HG02642 (cell line): ENCODE measurements around the gene ITPR1.

Experiments
- ATAC-seq: cut with Tn5 transposase; IDR thresholded peaks from one replicate; pipeline ENCODE4 v1.9.1; 2021; ENCODE audit warnings: mild to moderate bottlenecking; ENCODE audit not compliant: unreplicated experiment, poor library complexity

ITPR1 gene

DNA sequence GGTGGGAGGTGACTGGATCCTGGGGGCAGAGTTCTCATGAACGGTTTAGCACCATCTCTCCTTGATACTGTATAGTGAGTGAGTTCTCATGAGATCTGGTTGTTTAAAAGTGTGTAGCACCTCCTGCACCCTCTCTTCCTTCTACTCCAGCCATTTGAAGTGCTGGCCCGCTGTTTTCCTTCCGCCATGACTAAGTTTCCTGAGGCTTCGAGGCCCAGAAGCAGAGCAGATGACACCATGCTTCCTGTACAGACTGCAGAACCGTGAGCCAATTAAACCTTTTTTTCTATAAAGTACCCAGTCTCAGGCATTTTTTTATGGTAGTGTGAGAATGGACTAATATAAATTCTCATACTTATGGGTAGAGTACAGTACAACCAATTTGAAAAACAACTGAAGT, 362.5 kb downstream of the ITPR1 start:
- no peak for ATAC-seq

DNA sequence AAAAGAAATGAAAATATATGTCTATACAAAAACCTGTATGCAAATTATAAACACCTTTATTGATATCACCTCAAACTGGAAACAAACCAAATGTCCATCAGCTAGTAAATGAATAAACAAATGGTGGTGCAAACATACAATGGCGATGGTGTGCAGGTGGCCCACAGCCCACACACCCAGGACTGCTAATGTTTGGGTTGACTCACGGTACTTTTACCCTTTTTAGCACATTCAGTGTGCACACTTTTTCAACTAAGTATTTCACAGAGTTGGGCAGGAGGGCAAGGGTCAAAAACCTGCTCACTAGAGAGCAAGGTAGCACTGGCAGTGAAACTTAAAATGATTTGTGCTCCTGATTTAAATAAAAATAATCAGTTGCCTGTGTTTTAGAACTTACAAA, 363.0 kb downstream of the ITPR1 start:
- ATAC-seq = peak; percentile 53

DNA sequence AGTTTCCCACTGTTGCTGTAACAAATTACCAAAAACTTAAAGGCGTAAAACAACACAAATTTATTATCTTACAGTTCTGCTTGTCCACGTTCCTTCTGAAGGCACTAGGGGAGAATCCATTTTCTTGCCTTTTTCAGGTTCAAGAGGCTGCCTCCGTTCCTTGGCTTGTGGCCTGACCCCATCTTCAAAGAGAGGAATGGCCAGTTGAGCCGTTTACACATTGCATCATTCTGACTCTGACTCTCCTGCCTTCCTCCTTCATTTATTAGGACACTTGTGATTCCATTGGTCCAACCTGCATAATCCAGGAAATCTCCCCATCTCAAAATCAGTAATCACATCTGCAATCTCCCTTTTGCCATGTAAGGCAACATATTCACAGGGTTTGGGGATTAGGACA, 363.4 kb downstream of the ITPR1 start:
- ATAC-seq = no peak

DNA sequence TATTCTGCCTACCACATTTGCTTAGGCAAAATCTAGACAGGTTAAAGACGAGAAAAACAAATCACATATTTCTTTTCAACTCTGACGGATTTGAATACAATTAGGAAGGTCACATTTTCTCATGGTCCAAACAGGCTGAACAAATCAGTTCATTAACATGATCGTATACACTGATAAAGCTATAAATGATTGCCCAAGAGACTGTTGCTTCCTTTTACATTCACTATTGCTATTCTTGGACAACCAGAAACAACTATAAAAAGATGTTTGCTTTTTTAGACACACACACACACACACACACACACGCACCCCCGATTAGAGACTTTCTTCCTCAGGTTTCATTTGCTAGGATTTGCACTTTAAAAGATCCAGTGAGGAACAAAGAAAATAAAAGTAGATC, 363.8 kb downstream of the ITPR1 start:
- ATAC-seq = no peak

DNA sequence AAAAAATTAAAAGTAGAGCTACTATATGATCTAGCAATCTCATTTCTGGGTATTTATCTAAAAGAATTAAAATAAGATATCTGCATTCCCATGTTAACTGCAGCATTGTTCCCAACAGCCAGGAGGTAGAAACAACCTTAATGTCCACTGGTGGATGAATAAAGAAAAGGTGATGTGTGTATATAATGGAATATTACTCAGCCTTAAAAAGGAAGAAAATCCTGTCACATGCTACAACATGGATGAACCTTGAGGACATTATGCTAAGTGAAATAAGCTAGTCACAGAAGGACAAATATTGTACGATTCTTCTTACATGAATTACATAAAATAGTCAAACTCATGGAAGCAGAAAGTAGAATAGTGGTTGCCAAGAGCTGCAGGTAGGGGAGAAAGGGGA, 366.6 kb downstream of the ITPR1 start:
- no peak for ATAC-seq

DNA sequence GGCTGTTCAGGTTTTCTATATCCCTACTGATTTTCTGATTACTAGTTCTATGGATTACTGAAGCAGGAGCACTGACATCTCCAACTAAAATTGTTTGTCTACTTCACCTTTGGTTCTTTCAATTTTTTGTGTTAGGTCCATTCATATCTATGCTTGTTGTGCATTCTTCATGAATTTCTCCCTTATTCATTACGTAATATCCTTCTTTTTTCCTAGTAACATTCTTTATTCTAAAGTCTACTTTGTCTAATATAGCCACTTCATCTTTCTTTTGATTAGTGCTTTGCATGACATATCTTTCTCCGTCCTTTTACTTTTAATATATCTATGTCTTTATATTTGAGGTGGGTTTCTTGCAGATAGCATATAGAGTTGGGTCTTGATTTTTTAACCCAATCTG, 369.8 kb downstream of the ITPR1 start:
- no peak for ATAC-seq

DNA sequence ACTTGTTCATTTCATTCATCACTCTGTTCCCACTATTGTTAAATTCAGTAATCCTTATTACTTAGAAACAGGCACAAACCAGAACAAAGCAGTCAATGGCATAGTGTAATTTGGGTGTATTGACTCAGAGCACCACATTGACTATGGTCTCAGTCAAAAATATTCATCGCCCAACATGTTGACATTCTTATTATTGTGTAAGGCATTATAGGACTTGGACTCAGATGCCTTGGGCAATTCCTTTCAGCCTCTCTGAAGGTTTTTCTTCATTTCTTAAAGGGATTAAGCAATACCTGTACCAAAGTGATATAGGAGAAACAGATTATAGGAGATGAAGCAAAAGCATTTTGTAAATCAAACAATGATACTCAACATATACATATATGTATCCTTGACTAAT, 371.4 kb downstream of the ITPR1 start:
- no peak for ATAC-seq

DNA sequence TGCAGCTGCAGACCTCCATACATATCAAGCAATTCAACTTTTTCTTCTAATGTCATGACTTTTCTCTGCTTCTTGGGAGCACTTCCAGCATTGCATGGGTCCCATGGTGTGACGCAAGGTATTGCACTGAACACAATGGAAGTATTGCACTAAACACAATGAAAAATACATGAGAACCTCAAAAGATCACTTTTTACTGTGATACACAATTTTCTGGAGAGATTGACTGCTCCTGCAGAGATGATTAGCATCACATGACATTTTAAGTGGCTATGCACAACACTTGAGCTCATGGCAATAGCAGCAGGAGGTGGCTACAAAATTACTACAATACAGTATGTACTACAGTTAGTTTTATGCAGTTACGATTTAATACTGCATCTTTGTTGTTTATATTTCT, 372.6 kb downstream of the ITPR1 start:
- no peak for ATAC-seq

DNA sequence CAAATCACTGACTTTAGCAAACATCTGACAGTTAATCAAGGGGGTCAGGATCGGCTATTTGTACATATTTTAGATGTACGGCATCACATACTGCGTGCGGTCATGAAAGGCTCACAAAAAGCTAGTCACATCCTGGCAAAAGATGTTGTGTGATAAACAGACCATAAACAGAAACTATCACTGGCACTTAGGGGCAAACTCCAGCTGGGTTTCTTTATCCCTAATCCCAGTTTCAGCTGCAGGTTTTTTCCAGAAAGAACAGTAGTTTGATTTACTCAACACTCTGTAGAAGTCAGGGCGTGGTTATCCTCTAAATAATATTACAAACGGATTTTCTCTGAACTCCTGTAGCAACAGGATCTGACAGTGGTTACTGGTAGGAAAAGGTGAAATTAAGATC, 373.7 kb downstream of the ITPR1 start:
- ATAC-seq = no peak

DNA sequence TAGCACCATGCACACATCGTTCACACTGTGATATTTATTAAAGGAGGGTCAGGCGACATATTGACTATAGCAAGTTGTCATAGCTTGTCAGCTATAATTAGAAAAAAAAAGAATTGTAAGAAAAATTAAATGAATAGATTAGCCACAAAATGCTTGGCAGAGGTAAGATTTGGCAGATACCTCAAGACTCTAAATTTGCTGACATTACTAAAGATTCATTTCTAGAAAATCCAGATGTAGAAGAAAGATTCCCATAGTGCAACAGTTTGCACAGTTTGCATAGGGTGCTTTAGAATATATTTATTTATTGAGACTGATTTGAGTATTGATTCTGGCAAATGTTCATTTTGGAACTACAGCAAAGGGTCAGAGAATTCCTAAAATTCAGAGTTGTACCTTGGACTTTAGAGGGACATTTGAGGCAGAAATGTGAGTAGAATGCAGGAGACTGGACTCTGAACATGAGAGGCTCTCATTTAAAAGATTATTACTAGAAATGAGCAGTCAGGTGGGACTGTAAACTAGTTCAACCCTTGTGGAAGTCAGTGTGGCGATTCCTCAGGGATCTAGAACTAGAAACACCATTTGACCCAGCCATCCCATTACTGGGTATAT, 384.1 kb downstream of the ITPR1 start:
- no peak for ATAC-seq

DNA sequence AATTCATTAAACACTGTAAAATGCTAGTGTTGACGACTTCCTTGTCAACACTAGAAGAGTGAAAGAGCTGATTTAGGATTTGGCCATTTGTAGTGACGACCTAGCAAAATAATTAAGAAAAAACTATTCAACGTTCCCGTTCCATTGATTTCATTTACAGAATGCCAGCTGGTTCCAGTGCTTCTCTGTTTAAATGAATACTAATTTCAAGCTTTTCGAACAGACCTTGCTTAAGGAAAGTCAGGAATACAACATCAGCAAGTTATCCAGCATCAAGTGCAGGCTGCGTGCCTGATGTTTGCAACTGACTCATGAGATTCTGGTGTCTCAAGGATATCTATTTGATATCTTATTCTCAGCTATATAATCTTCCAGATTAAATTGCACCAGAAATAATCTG, 387.7 kb downstream of the ITPR1 start:
- ATAC-seq = no peak

DNA sequence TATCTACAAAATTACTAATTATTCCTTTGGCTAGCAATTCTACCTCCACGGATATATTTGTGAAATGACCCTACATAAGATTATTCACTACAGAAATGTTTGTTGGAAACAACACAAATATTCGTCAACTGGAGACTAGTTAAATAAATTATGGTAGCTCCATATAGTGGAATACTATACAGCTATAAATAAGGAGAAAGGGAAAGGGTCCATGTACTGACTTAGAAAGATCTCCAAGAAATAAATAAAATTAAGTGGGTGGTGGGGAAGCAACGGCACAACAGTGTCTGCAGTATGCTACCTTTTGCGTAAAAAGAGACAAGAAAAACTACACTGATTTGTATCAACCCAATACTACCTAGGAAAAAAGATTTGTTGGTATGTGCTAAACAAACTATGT, 389.4 kb downstream of the ITPR1 start:
- no peak for ATAC-seq

DNA sequence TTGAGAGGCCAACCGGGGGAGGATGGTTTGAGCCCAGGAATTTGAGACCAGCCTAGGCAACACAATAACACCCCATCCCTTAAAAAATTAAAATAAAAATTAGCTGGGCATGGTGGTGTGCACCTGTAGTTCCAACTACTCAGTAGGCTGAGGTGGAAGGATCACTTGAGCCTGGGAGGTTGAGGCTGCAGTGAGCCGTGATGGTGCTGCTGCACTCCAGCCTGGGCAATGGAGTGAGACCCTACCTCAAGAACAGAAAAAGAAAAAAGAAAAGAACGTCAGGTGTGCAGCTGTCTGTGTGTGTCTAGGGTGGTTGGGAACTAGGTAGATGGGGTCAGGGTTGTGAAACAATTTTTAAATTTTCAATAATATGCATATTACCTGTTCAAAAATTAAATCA, 389.9 kb downstream of the ITPR1 start:
- no peak for ATAC-seq

DNA sequence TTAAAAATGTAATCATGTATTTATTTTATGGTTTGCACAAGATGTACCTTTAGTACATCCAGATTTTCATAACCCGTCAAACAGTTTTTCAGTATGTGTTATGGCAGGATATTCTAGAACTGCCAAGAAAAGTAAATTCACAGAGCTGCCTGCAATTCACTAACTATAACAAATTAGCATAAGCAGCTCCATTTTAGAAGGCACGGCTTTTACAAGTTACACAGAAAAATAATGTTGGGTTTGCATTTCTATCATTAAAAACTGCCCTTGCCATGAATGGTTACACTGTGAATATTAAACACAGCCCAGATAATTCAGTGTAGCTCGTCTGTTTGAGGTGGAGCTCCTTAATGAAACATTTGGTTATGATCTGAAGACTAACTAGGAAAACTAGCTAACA, 391.7 kb downstream of the ITPR1 start:
- no peak for ATAC-seq

DNA sequence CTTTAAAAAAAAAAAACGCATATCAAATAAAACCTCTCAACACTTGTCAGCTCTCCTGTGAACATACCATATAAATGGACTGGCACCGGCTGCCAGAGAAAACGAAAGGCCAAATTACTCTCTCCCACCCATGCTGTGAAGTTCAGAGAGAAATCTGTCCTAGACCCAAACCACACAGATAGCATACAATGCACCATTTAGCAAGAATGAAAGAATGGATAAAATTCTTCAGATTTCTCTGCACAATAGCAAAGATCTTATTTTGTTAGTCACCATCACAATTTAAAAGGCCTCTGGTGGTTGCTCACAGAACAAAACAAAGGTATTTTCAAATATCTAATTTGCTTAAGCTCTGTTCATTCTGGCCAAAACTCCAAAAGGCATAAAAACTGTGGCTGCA, 392.2 kb downstream of the ITPR1 start:
- ATAC-seq = no peak

DNA sequence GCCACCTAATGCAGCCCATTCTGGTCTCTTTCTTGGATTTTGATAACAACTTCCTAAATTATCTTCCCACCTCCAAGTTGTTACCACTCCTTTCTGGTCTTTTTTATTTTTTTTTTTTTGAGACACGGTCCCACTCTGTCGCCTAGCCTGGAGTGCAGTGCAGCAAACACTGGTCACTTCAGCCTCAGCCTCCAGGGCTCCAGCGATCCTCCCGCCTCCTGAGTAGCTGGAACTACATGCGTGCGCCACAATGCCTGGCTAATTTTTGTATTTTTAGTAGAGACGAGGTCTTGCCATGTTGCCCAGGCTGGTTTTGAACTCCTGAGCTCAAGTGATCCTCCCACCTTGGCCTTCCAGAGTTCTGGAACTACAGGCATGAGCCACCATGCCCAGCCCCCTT, 393.3 kb downstream of the ITPR1 start:
- ATAC-seq = no peak

DNA sequence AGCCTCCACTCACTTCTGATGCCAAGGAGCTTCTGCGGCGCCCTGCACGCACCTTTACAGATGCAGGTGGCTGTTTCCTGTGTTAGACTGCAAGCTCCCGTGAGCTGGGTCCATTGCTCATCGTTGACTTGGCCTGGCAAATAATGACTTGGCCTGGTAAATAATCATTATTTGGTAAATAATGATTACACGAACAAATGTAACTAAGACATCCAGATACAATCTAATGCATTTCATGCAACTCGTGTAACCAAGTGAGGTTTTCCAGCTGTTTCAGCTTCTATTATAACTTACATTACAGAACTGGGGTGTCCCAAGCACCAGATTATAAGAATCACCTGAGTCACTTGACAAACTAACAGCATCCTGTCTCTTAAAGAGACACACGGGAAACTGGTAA, 394.0 kb downstream of the ITPR1 start:
- ATAC-seq = no peak

DNA sequence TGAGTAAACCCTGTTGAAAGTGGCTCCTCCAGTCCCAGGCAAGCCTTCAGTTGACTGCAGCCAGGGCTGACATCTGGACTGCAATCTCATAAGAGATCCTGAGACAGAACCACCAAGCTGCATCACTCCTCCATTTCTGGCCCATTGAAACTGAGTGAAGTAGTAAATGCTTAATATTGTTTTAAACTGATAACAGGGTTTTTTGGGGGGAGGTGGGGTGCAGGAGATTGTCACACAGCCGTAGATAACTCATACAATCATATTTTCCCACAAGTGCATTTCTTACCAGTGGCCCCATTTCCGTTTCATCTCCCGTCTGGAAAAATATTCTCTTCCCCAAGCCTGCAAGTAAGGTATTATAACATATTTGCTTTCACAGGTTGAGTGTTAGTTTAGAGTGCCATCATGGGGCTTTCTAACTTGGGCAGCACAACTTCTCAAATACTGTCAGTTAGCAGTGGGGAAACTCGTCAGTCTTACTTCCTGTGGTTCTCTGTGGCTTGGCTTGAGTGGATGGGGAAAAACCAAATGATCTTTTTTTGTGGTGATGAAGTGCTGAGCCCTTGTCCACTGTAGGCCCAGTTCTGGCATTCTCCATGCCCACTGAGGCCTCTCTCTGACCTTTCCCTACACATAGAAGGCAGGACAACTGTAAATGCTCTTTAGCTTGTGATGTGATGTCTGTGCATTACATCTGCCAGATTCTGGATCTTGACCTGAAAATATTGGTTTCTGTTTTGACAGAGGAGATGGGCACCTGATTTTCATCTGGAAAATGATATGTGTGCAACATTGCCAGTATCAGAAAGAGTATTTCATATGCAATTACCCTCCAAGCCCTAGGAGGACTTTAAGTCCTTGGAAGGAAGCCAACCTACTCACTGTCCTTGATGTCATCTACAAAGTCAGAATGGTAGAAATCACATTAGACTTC, 396.0 kb downstream of the ITPR1 start:
- ATAC-seq = peak; percentile 88

DNA sequence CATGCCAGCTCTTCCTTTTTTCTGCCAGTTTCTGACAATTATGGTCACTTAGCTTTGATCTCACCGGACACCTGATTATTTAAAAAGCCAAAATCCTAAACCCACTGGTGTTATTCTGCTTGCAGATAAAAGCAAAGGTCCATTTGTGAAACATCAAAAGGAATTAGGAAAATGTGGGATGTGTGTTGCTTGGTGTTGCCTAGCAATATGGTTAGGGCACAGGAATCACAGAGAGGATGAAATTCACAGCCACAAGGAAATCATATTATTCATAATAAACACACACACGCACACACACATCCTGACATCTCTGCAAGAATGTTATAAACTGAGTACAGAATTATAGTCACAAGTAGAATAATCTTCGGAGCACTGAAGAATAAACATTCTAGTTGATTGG, 396.7 kb downstream of the ITPR1 start:
- no peak for ATAC-seq

DNA sequence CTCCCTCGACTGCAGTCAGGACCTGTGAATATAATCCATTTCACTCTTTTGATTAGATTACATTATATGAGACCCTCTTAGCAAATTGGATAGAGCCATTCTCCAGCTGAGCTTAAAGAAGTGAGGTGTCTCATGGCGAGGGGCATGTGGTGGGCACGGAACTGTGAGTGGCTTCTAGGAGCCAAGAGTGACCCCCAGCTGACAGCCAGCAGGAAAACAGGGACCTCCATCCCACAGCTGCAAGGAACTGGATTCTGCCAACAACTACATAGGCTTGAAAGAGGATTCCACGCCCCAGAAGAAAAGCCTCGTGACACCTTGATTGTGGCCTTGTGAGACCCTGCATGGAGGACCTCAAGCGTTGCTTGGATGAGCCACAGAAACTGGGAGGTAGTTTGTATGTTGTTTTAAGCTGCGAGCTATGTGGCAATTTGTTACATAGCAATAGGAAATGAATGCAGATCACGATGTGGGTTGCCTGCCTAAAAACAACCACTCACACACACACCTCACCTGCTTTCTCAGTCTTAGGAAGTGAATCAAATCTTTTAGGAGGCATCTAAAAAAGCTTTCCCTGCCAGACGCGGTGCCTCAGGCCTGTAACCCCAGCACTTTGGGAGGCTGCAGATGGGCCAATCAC, 401.9 kb downstream of the ITPR1 start:
- no peak for ATAC-seq

DNA sequence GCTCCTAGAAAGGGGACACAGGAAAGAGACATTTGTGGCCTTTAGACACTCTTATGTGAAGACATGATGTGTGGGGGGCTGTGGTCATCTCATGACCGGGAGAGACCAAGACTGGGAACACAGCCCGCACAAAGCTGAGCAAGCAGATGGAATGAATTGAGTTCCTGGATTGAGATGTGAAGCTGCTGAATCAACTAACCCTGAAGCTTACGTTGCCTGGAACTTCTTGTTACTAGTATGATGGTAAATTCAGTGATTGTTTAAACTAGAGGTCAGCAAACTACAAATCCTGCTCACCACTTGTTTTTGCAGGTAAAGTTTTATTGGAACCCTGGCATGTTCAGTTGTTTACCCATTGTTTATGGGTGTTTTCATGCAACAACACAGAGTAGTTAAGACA, 402.7 kb downstream of the ITPR1 start:
- no peak for ATAC-seq
